SU-DHL-6 (cell line): ENCODE results near the gene C1orf74.

Source experiments
- CTCF ChIP-seq: fragments of 200-600 bp; sonication (generic); IDR thresholded peaks from one replicate; pipeline ENCODE4 v1.5.1; 2017; ENCODE audit warnings: antibody characterized with exemption, mild to moderate bottlenecking, low read length, moderate library complexity; ENCODE audit not compliant: insufficient read depth, poor library complexity, severe bottlenecking
- EZH2phosphoT487 ChIP-seq: fragments of 200-600 bp; sonication (generic), shearing (Covaris generic); conservative IDR thresholded peaks from 2 replicates; pipeline ENCODE4 v1.6.1; 2018; ENCODE audit warnings: mild to moderate bottlenecking, antibody characterized with exemption, low read length, moderate library complexity, mixed read lengths

- TF ChIP-seq CTCF = no peak
- no peak for TF ChIP-seq EZH2phosphoT487
Measured at GRCh38 chr1:209783386-209783785, 973 bp downstream of the C1orf74 start.
